ENCODE results near the gene BCAT1.

GRCh38 chr12:24881227-24881626 is 67.7 kb downstream of the BCAT1 start:
- no peak for TF ChIP-seq CTCF (IDR thresholded peaks at IDR 0.05)
- TF ChIP-seq POLR2A (IDR thresholded peaks at IDR 0.05), result no peak

All from Peyer's patch (tissue), 4 donors.